GM04504 (cell line): ENCODE results near the gene SDHAF1.
A peak's percentile ranks its signal among the peaks of the same experiment; 100 is the strongest.

Experiments used
- DNase-seq: peaks from one replicate; pipeline ENCODE4 v3.0.0-alpha.2; 2012; ENCODE audit warnings: low read depth

SDHAF1 gene

DNA sequence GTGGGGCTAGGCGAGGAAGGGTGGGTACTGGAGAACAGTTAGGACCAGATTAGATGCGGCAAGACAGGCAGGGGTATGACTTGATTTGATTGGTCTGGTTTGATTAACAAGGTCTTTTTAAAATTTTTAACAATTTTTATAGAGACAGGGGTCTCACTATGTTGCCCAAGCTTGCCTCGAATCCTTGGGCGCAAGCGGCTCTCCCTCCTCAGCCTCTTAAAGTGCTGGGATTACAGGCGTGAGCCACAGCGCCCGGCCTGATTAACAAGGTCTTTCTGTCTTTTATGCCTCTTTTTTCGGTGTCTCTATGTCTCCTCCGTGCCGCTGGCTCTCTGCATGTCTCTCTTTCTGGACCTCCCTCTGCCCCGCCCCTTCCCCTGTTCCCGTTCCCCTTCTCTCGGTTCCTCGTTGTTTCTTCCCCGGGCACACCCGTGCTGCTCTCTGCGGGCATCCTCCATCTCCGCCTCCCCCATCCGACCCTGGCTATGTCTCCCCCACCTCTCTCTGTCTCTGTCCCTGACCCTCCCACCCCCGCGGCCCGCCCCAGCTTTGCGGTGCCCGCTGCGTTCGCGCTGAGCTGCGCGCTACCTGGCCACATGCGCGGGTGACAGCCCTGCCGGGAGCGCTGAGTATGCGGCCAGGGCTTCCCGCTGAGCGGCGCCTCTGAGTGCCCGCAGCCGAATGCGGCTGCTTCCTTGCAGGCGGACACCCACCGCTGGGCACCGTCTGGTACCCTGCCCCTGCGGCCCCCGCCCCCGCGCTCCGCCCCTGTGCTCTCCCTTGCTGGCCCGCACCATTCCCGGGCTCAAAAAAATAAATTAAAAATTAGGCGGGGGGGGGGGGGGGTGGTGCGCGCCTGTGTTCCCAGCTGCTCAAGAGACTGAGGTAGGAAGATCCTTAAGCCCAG lies 8.1 kb upstream of the SDHAF1 start:
- DNase-seq: no peak

DNA sequence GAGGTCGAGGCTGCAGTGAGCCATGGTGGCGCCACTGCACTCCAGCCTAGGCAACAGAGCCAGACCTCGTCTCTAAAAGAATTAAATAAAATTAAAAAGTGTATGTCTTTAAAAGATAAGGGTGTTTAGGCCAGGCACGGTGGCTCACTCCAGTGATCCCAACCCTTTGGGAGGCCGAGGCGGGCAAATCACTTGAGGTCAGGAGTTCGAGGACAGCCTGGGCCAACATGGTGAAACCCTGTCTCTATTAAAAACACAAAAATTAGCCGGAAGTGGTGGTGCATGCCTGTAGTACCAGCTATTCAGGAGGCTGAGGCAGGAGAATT lies 7.5 kb upstream of the SDHAF1 start:
- no peak for DNase-seq

DNA sequence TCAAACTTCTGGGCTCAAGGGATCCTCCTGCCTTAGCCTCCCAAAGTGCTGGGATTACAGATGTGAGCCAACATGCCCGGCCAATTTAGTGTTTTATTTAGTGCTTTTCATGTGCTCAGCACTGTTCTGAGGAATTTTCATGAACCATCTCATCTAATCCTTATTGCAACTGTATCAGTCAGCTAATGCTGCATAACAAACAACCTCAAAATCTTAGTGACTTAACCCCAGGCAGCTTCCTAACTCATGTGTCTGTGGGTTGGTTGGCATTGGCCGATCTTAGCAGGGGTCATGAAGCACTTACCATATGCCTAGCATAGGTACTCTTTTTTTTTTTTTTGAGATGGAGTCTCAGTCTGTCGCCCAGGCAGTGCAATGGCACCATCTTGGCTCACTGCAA lies 6.2 kb upstream of the SDHAF1 start:
- no peak for DNase-seq

DNA sequence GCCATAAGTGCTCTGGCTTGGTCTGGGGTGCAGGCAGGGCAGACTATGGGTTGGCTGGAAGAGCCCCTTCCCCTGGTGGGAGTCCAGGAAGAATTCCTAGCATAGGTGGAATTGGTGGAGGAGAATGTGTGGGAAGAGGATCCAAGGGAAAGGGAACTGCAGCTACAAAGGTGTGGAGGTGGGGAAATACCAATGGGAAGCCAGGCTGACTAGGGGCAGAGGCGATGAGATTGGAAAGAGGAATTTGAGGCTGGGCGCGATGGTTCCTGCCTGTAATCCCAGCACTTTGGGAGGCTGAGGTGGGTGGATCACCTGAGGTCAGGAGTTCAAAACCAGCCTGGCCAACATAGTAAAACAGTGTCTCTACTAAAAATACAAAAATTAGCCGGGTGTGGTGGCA lies 4.8 kb upstream of the SDHAF1 start:
- DNase-seq: no peak

DNA sequence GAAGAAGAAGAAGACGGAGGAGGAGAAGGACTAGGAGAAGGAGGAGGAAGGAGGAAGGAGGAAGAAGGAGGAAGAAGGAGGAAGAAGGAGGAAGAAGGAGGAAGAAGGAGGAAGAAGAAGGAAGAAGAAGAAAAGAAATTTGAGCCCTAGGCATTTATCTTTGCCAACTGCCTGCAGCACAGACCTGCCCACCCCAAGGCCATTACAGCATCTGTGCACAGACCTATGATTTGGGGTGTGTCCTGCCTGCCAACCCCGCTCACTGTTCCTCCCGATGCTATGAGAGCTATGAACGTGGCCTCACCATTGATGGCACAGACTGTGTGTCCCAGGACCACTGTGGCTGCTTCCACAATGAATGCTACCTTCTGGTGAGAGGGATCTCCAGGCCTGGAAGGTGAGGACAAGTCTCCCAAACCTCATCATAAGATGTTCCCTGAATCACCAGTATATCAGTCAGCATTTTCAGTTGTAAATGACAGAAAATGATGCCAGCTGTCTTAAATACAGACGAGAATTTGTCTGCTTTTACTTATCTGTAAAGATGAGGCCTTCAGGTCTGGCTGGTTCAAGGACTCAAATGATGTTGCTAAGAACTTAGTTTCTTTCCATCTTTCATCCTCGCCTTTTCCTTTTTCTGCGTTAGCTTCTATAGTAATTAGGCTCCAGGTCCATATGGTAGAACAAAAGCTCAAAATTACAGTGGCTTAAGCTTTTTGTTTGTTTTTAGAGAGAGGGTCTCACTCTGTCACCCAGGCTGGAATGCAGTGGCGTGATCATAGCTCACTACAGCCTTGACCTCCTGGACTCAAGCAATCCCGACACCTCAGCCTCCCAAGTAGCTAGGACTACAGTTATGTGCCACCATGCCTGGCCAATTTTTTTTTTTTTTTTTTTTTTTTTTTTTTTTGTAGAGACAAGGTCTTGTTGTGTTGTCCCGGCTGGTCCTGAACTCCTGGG lies 3.9 kb upstream of the SDHAF1 start:
- DNase-seq: no peak

DNA sequence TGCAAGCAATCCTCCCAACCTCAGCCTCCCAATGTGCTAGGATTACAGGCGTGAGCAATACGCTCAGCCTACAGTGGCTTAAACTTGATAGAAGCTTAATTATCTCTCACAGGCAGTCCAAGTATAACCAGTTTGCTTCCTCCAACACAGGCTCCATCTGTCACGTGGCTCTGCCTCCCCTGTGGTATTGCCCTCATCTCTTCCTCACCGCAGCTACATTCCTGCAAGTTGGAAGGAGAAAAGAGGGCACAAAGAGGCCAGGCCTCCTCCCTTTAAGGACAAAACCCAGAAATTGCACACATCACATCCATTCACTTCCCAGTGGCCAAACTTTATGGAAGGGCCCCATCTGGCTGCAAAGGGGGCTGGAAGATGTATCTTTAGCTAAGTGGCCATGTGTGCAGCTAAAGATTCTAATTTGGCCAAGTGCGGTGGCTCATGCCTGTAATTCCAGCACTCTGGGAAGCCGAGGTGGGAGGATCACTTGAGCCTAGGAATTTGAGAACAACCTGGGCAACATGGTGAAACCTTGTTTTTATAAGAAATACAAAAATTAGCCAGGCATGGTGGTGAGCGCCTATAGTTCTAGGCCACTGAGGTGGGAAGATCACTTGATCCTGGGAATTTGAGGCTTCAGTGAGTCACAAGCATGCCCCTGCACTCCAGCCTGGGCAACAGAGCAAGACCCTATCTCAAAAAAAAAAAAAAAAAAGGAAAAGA lies 3.1 kb upstream of the SDHAF1 start:
- DNase-seq: no peak

DNA sequence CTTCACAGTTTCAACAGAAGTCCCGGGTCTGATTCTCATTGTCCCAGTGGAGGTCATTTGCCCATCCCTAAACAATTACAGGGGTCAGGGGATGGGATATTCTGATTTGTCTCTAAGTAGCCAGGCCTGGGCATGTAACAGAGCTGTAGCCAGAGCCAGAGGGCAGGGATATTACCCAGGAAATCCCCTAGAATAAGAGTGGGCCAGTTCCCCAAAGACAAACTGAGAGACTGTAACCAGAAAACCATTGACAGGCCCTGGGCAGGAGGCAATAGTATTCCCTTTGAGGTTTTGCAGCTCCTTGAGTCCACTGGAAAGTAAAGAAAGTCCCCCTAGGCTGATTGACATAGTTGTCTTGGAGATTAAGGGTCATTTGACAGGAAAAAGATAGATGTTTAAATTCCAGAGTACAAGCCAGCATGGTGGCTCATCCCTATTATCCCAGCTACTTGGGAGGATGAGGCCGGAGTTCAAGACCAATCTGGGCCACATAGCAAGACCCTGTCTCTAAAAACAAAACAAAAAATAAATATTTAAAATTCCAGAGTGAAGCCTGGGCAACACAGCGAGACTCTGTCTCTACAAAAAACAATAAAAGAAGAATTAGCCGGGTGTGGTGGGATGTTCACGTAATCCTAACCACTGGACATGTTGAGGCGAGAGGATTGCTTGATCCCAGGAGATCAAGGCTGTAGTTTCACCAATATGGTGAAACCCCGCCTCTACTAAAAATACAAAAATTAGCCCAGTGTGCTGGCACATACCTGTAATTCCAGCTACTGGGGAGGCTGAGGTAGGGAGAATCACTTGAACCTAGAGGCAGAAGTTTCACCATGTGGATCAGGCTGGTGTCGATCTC lies 1.9 kb upstream of the SDHAF1 start:
- DNase-seq: no peak

DNA sequence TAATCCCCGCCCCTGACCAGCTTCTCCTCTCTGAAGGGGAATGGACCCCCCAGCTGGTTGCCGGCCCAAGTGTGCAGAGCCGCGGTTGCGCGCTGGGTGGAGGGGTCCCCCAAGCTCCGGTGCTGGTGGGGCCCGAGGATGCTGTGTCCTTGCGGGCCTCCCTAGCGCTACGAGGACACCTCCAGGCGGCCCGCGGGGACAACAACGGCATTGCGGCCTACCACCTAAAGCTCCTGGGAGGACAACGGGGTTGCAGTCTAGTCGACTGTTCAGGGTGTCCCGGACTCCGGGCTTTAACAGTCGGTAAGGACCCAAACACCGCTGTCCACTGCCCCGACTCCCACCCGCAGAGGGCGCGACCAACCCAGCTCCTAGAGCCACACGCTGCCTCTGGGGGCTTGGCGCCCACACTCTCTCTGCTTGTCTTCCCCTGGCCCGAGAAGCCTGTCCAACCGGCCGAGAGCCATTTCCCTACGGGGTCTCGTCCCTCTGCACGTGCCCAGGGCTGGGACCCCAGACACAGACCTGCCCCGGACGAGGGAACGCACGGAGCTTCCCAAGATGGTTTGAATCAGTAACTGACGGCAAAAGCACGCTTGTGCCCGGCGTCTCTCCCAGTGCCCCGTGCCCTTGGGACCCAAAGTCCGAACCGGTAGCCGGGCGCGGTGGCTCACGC lies 927 bp upstream of the SDHAF1 start:
- DNase-seq: no peak

DNA sequence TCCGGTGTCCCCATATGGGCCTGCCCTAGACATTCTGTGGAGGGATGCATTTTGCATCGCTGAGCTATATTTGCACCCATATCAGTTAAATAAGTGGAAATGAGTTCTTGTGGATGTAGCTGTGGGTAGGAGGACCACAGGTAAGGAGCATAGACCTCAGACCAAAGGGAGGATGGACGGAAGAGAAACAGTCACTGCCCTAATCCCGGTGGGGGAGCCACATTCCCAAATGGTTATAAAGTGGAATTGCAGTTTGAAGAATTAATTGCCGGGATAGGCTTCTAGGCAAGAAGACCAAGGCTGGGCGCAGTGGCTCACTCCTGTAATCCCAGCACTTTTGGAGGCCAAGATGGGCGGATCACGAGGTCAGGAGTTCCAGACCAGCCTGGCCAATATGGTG lies 1.8 kb downstream of the SDHAF1 start:
- no peak for DNase-seq

DNA sequence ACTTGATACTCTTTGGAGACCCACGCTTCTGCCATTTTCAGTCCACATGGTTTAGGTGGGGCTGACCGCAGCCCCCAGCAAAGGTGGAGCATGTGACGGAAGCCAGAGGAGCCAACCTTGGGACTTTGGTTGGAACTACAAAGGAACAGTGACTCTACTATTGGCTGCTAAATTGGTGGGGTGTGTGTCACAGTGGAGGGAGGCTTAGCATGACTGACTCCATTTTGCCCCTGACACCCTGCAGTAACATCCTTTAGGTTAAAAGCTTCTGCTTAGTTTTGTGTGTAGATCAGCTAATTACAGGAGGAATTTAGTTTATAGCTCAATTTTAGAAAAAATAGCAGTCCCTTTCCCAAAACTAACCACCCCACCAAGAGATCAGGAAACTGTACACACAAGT lies 6.6 kb downstream of the SDHAF1 start:
- DNase-seq: no peak

DNA sequence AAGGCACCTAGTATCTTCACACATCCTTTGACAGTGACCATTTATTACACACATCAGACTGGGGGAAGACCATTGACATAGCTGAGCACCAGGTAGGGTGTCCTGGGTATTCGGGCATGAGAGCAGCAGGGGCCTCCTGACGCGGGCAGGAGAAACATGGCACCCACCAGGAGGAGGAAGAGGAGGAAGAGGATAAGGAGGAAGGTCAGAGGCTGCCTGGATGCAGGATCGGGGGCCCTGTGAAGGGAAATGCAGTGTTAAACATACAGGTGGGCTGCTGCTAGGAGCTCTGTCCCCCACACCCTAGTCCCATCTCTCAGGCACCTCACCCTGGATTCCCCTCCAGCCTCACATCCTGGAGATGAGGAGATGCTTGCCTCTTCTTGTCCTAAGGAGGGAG lies 8.3 kb downstream of the SDHAF1 start:
- no peak for DNase-seq

DNA sequence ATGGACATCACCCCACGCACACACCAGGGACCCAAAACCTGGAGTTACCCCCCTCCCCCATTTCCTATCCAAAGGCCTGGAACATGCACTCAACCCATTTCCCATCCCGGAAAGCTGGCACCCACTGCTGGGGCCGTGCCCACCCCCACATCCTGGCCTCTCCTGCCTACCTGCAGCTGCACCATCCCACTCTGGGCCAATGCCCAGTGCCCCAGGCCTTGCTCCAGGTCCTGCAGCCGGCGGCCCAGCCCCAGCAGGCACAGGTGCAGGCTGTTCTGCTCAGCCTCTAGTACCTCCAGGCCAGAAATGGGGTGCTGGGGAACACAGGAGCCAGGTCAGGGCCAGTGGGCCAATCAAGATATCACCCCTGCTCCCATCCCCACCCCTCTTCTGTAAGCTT lies 12.0 kb downstream of the SDHAF1 start:
- DNase-seq: no peak

DNA sequence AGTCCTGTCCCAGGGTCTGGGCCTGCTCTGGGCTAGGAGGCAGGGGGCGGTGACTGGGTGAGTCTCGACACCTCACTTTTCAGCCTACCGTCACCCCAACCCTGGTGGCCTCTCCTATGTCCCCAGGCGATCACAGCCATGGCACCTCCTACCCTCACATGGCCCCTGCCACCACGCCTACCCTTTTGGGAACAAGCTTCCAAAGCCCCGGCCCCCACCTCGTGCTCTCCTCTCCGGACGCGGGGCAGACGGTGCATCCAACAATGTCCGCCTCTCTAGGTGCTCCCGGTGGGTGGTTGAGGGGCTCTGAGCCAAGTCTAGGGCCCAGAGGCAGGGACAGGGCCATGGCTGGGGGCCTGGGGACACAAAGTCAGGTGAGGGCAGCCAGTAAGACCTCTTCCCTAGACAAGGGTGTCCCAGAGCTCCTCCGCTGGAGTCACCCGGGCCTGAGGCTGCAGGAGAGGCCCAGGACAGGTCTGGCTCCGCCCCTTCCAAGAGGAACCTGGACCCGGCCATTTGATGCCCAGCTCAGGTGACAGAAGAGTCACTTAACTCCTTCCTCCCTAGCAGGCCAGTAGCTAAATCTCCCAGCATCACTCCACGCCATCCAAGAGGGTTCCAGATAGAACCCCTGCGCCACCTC lies 13.5 kb downstream of the SDHAF1 start, which contains the start of gene SYNE4:
Gene SYNE4, minus strand, starts transcription at position 478 of the 643 bp plus-strand sequence. Its CDS starts 132 bp downstream, at position 346.
- DNase-seq: no peak

DNA sequence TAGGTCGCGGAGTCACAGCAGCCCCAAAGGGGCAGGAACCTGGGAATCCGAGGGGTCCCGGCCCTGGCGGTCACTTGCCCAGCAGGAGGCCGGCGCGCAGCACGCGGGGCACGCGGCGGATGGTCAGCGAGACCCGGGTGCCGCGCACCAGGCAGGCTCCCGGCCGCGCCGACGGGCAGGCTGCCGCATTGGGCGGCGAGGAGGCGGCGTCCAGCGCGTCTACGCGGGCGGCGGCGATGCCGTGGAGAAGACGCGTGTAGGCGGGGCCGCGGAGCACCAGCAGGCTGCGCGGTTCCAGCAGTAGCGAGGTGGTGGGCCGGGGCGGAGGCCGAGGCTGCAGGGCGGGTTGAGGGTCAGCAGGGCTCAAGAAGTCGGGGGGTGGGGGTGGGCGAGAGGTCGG lies 14.2 kb downstream of the SDHAF1 start:
- DNase-seq: peak; percentile 27

DNA sequence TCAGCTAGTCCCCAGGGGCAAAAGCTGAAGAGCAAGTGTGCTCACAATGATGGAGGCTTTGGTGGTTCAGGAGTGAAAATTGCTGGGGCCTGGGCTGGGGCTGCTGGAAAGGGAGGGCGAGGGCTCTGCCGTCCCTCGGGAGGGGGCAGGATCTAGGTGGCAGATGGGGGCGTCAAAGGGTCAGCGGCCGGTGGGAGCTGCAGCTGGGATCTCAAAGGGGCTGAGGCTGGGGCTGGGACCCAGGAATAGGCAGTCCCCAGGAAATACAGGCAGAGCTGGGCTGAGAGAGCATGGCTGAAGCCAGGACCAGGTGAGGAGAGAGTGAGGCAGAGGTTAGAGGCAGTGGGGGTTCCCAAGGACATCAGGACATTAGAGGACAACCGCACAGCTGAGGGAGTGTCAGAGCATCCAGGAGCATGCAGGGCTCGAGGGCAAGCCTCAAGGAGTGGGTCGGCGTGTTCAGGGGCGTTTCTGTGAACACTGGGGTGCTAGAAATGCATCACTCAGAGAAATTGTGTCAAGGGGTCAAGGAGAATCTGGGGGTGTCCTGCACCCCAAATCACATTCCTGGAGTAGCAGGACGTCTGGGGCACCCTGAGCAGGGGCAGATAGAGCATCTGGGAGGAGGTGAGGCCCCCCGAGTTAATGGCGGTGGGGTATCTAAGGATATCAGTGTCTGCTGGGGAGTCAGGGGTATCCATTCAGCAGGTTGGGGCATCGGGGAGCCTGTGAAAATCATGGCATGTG lies 14.8 kb downstream of the SDHAF1 start:
- DNase-seq: no peak

DNA sequence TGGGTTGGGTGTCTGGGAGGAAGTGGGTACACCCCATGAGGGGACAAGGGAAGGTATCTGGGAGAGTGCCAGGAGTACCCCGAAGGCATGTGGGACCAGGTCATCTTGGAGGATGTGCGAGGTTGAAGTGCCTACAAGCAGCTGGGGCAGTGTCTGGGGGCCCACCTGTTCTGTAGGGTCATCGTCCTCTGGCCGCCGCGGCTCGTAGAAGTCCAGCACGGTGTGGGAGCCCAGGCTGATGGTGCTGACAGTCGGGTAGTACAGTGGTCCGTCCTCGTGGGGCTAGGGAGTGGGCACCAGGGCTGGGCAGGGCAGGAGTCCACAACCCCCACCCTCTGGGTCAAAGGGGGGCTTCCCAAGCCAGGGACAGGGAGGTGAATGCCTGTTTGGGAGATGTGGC lies 15.4 kb downstream of the SDHAF1 start:
- no peak for DNase-seq

DNA sequence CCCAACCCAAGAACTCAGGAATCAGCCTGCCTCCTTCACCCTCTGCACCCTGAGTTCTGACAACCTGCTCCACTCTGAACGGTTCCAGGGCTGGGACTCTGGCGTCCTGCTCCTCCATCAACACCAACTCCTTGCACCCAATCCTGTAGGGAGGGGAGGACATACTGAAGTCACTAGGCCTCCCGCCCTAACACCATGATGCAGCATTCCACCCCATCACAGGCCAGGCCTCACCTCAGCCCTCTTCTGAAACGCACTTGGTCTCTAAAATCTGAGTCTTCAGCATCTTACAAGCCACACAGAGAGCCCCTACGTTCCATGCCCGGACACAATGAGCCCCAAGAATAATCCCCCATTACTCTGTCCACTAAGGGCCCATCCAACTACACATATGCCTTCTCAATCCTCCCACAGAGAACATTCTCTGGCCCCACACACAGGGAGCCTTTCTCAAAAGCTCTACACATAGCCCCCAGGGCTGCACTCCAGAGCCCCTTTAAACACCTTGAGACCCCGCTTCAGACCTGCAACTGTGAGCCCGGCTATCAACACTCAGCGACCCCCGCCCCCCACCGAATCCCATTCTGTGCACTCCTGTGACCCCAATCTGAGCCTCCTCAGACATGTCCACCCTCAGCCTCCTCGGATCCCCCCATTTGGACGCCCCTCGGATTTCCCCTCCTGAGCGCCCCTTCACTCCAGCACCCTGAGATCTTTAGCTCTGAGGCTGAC lies 18.5 kb downstream of the SDHAF1 start:
- DNase-seq: no peak

DNA sequence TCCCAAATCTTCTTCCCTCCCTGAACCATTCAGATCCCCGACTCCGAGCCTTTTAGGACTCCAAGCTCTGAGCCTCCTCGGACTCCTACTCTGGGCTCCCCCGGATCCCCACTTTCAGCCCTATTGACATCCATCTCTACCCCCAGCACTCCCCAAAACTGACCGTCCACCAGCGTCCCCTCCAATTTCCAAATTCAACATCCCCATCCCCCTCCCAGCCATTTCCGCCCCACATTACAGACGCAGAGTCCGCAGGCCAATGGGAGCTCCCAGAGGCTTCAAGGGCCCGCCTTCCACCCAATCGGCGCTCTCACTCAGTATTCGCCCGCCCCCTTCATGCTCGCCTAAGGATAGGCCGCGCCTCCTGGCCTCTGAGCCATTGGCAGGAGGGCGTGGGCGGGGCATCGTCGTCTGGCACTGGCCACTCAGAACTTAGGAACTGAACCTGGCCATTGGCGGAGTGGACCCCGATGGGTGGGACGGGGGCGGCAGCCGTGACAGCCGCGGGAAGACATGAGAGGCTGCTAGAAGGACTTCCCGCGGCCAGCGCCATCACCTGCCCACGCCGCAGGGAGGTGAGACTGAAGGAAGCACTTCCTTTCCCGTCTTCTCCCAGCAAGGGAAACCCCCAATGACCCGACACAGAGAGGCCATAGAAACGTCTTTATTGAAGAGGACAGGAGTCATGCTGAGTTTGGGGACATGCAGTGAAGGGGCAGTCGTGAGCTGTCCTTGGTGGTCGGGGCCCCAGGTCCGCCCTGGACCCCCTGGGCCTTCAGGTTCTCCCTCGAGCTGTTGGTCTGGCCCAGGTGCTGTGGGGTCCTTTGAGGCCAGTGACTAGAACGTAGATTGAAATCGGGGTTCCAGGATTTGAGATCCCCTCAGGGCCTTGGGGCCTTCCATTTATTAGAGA lies 19.3 kb downstream of the SDHAF1 start, which contains the start of gene ALKBH6:
Gene ALKBH6, minus strand, starts transcription at position 202 of the 913 bp plus-strand sequence. CDS start 816 bp downstream, outside the sequence.
- DNase-seq: peak; percentile 97
